WI38 (cell line): Measurements from ENCODE around the gene GFAP.

Experiments used
- H3K4me3 ChIP-seq: 2 replicates; pipeline ENCODE4 v1.5.1; 2011; ENCODE audit warnings: low read depth, mild to moderate bottlenecking, control low read depth, low read length
- CTCF ChIP-seq: IDR thresholded peaks from 2 replicates; pipeline ENCODE4 v1.5.1; 2012; ENCODE audit warnings: low read depth, mild to moderate bottlenecking, control low read depth, low read length

Gene GFAP

GRCh38 chr17:44906763-44907728, 8.3 kb downstream of the GFAP start:
- TF ChIP-seq CTCF: no peak
- H3K4me3 ChIP-seq: no peak overlapping the region

- TF ChIP-seq CTCF: no peak
- no peak overlapping the region for H3K4me3 ChIP-seq
Measured at GRCh38 chr17:44906010-44906646, 9.2 kb downstream of the GFAP start.

- TF ChIP-seq CTCF: no peak
- H3K4me3 ChIP-seq: no peak overlapping the region
Measured at GRCh38 chr17:44905006-44906000, 10.0 kb downstream of the GFAP start.

GRCh38 chr17:44904001-44904984, 11.0 kb downstream of the GFAP start:
- H3K4me3 ChIP-seq: no peak overlapping the region
- TF ChIP-seq CTCF: no peak

GRCh38 chr17:44903012-44903685, 12.2 kb downstream of the GFAP start:
- H3K4me3 ChIP-seq: no peak overlapping the region
- no peak for TF ChIP-seq CTCF
